Fibroblast of skin of right quadriceps (primary cell): Measurements from ENCODE around the gene CYP4F12.

Experiments used
- DNase-seq: peaks from one replicate; pipeline ENCODE4 v3.0.0-alpha.2; 2013

CYP4F12 gene

GRCh38 chr19:15717809-15718208, 44.9 kb downstream of the CYP4F12 start:
- DNase-seq = no peak

- no peak for DNase-seq
These were observed 48.4 kb downstream of the CYP4F12 start for GRCh38 chr19:15721268-15721667.

GRCh38 chr19:15722956-15723355, 50.1 kb downstream of the CYP4F12 start:
- DNase-seq = no peak

- no peak for DNase-seq
These were observed 54.8 kb downstream of the CYP4F12 start, which contains the start of gene OR10H2 for GRCh38 chr19:15727724-15728123. OR10H2 (plus strand) TSS chr19:15728024; CDS start chr19:15728044, 20 bp downstream.

- DNase-seq = no peak
These were observed 57.7 kb downstream of the CYP4F12 start for GRCh38 chr19:15730538-15730937.

- no peak for DNase-seq
These were observed 59.5 kb downstream of the CYP4F12 start for GRCh38 chr19:15732388-15732787.

- no peak for DNase-seq
These were observed 61.0 kb downstream of the CYP4F12 start for GRCh38 chr19:15733895-15734294.

GRCh38 chr19:15737722-15738121, 64.8 kb downstream of the CYP4F12 start, which contains the start of gene OR10H3:
OR10H3 (plus strand) TSS chr19:15737985; CDS start chr19:15741393, 3,408 bp downstream.
- no peak for DNase-seq

- DNase-seq = no peak
These were observed 67.9 kb downstream of the CYP4F12 start for GRCh38 chr19:15740785-15741184.
